ENCODE results near the gene ARFGEF3. TPM values are rescaled to one million over a fixed set of nuclear protein-coding genes. Genes with fewer than 3 reads are reported as not detected.

ARFGEF3 gene
- total and polyA plus RNA-seq, 3 experiments from 2014 or later = 0.09 to 0.11 TPM; not detected in 1

DNA sequence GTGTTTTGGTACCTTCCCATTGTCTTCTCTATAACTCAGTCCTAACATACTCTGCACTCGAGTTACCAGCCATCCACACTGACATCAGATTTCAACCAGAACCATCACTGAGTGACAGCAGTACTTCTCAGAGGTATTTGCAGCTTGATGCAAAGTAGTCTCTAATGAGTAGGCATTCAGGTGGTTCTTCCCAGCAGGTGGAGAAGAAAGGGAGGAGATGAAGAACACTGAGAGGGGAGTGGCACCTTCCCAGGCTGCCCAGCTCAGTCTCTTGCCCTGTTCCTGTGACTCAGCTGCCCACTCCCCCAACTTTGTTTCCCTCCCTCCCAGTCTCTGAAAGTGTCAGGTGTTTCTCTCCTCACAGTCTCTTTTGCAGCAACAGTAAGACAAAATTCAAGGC, 177.3 kb downstream of the ARFGEF3 start:
- no peaks in the 10 kb centered on the region for H3K4me1 ChIP-seq (ENCODE audit: insufficient read depth, low read length)
- H3K27ac ChIP-seq (ENCODE audit: low read depth, low read length) = no peak overlapping the region
- POLR2A ChIA-PET = no interaction called here
- no peaks in the 10 kb centered on the region for H3K9me3 ChIP-seq (ENCODE audit: low read length)
- Mint-ChIP-seq H3K36me3 (no peaks in the 10 kb centered on the region), H3K4me3 (no peak overlapping the region), H3K27ac (no peak overlapping the region), H3K27me3 (peaks cover 0 to 42% of the 10 kb centered on the region in 2 donors), H3K9me3 (no peaks in the 10 kb centered on the region), H3K4me1 (no peaks in the 10 kb centered on the region)
- no peaks in the 10 kb centered on the region for H3K27me3 ChIP-seq (ENCODE audit: insufficient read depth, low read length, poor library complexity, severe bottlenecking)
- no peak for DNase-seq
- H3K36me3 ChIP-seq (ENCODE audit: insufficient read depth, low read length) = no peaks in the 10 kb centered on the region
- H3K4me3 ChIP-seq (ENCODE audit: low read length) = no peak overlapping the region
- CTCF ChIA-PET = no interaction called here

GRCh38 chr6:138341176-138341575, 179.4 kb downstream of the ARFGEF3 start:
- Mint-ChIP-seq H3K27ac (no peak overlapping the region), H3K9me3 (no peaks in the 10 kb centered on the region), H3K4me1 (no peaks in the 10 kb centered on the region), H3K27me3 (peaks cover 0 to 34% of the 10 kb centered on the region in 2 donors), H3K4me3 (no peak overlapping the region), H3K36me3 (no peaks in the 10 kb centered on the region)
- H3K27ac ChIP-seq (ENCODE audit: low read depth, low read length) = no peak overlapping the region
- no peaks in the 10 kb centered on the region for H3K27me3 ChIP-seq (ENCODE audit: insufficient read depth, low read length, poor library complexity, severe bottlenecking)
- H3K9me3 ChIP-seq (ENCODE audit: low read length) = no peaks in the 10 kb centered on the region
- no peak overlapping the region for H3K4me3 ChIP-seq (ENCODE audit: low read length)
- DNase-seq = no peak
- CTCF ChIA-PET = no interaction called here
- H3K4me1 ChIP-seq (ENCODE audit: insufficient read depth, low read length) = no peaks in the 10 kb centered on the region
- POLR2A ChIA-PET = no interaction called here
- no peaks in the 10 kb centered on the region for H3K36me3 ChIP-seq (ENCODE audit: insufficient read depth, low read length)

- Histone ChIP-seq H3K4me1 (ENCODE audit: insufficient read depth, low read length) (no peaks in the 10 kb centered on the region), H3K36me3 (ENCODE audit: insufficient read depth, low read length) (no peaks in the 10 kb centered on the region), H3K27ac (ENCODE audit: low read depth, low read length) (no peak overlapping the region), H3K27me3 (ENCODE audit: insufficient read depth, low read length, poor library complexity, severe bottlenecking) (no peaks in the 10 kb centered on the region), H3K4me3 (ENCODE audit: low read length) (no peak overlapping the region), H3K9me3 (ENCODE audit: low read length) (no peaks in the 10 kb centered on the region)
- Mint-ChIP-seq H3K9me3 (no peaks in the 10 kb centered on the region), H3K36me3 (no peaks in the 10 kb centered on the region), H3K27ac (no peak overlapping the region), H3K27me3 (peaks cover 3 to 24% of the 10 kb centered on the region in 2 donors), H3K4me3 (no peak overlapping the region), H3K4me1 (peaks cover 0 to 3% (median 0%) of the 10 kb centered on the region in 3 donors)
- DNase-seq = no peak
- CTCF ChIA-PET = no interaction called here
- POLR2A ChIA-PET = no interaction called here
These were observed 181.4 kb downstream of the ARFGEF3 start for GRCh38 chr6:138343112-138343511.

GRCh38 chr6:138345565-138346285, 184.0 kb downstream of the ARFGEF3 start:
- CTCF ChIA-PET = no interaction called here
- Histone ChIP-seq H3K9me3 (ENCODE audit: low read length) (no peaks in the 10 kb centered on the region), H3K36me3 (ENCODE audit: insufficient read depth, low read length) (no peaks in the 10 kb centered on the region), H3K4me1 (ENCODE audit: insufficient read depth, low read length) (no peaks in the 10 kb centered on the region), H3K27ac (ENCODE audit: low read depth, low read length) (no peak overlapping the region), H3K4me3 (ENCODE audit: low read length) (no peak overlapping the region), H3K27me3 (ENCODE audit: insufficient read depth, low read length, poor library complexity, severe bottlenecking) (no peaks in the 10 kb centered on the region)
- Mint-ChIP-seq H3K4me1 (peaks cover 0 to 3% (median 0%) of the 10 kb centered on the region in 3 donors), H3K9me3 (no peaks in the 10 kb centered on the region), H3K27ac (no peak overlapping the region), H3K4me3 (no peak overlapping the region), H3K36me3 (no peaks in the 10 kb centered on the region), H3K27me3 (peaks cover 5 to 24% of the 10 kb centered on the region in 2 donors)
- DNase-seq = no peak
- POLR2A ChIA-PET = no interaction called here

DNA sequence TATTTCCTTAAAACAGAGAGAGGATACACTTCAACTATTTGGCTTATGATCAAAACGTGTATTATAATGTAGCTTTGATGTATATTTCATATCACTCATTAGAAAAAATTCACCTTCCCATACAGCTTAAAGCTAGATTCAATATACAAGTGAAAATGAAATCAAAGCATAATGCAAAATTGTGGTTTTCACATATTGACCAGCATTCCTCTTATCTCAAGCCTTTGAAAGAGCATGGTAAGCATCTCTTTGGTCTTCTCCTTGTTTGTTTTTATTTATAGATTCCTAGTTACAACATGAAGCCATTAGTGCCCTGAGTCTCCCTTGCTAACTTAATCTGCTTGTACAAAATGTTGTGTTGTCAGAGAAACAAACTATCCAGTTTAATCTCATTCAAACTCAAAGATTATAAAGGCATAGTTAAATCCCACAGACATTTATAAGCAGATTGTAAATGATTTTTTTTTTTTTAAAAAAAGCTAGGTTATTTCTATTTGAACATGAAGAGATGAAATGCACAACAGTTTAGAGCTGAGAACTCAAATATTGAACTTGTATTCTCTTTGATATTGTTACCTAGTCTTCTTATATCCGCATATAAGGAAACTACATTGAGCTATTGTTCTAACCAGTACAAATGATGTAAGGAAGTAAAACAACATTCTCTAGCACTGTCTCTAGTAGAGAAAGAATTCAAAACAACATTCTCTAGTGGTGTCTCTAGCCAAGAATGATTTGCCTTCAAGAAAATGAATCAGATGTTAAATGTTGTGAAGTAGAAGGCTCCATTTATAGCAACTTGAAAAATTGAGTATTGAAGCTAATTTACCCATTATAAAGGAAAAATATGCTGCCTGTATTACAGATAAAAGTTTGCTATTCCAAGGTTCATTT, 184.8 kb downstream of the ARFGEF3 start:
- no peak overlapping the region for H3K4me3 ChIP-seq (ENCODE audit: low read length)
- Mint-ChIP-seq H3K4me1 (peaks cover 0 to 3% (median 0%) of the 10 kb centered on the region in 3 donors), H3K36me3 (no peaks in the 10 kb centered on the region), H3K4me3 (no peak overlapping the region), H3K27ac (no peak overlapping the region), H3K9me3 (no peaks in the 10 kb centered on the region), H3K27me3 (peaks cover 5 to 24% of the 10 kb centered on the region in 2 donors)
- POLR2A ChIA-PET = no interaction called here
- no peak for DNase-seq
- CTCF ChIA-PET = no interaction called here
- H3K27ac ChIP-seq (ENCODE audit: low read depth, low read length) = no peak overlapping the region
- H3K4me1 ChIP-seq (ENCODE audit: insufficient read depth, low read length) = no peaks in the 10 kb centered on the region
- no peaks in the 10 kb centered on the region for H3K27me3 ChIP-seq (ENCODE audit: insufficient read depth, low read length, poor library complexity, severe bottlenecking)
- no peaks in the 10 kb centered on the region for H3K36me3 ChIP-seq (ENCODE audit: insufficient read depth, low read length)
- H3K9me3 ChIP-seq (ENCODE audit: low read length) = no peaks in the 10 kb centered on the region

- POLR2A ChIA-PET = no interaction called here
These were observed 186.1 kb downstream of the ARFGEF3 start for GRCh38 chr6:138347864-138348263.

DNA sequence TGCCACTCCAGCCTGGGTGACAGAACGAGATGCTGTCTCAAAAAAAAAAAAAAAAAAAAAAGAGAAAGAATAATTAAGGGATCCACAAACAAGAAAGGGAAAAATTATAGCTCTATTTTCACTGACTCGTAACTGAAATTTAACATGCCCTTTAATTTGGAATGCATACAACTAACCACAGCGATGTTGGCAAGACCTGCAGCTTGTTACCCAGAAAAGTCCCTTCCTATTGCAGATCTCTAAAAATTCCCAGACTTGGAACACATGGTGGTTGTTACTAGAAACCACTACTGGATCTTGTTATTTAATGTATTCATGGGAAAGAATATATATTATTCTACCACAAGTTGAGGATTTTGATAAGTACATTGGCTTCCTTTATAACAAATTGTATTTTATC, 188.2 kb downstream of the ARFGEF3 start:
- H3K27me3 Mint-ChIP-seq = peaks cover 10 to 31% of the 10 kb centered on the region in 2 donors
- Histone ChIP-seq H3K36me3 (ENCODE audit: insufficient read depth, low read length) (no peaks in the 10 kb centered on the region), H3K4me3 (ENCODE audit: low read length) (no peak overlapping the region), H3K27me3 (ENCODE audit: insufficient read depth, low read length, poor library complexity, severe bottlenecking) (no peaks in the 10 kb centered on the region), H3K4me1 (ENCODE audit: insufficient read depth, low read length) (no peaks in the 10 kb centered on the region), H3K9me3 (ENCODE audit: low read length) (no peaks in the 10 kb centered on the region), H3K27ac (ENCODE audit: low read depth, low read length) (no peak overlapping the region)
- no peak overlapping the region for H3K27ac Mint-ChIP-seq
- H3K36me3 Mint-ChIP-seq = no peaks in the 10 kb centered on the region
- ChIA-PET POLR2A (no interaction called here), CTCF (no interaction called here)
- H3K9me3 Mint-ChIP-seq = no peaks in the 10 kb centered on the region
- no peak for DNase-seq
- H3K4me1 Mint-ChIP-seq = peaks cover 0 to 3% (median 0%) of the 10 kb centered on the region in 3 donors
- no peak overlapping the region for H3K4me3 Mint-ChIP-seq

More at GRCh38 chr6:138347864-138348263, 186.1 kb downstream of the ARFGEF3 start:
- CTCF ChIA-PET = no interaction called here
- Histone ChIP-seq H3K27me3 (ENCODE audit: insufficient read depth, low read length, poor library complexity, severe bottlenecking) (no peaks in the 10 kb centered on the region), H3K4me1 (ENCODE audit: insufficient read depth, low read length) (no peaks in the 10 kb centered on the region), H3K9me3 (ENCODE audit: low read length) (no peaks in the 10 kb centered on the region), H3K36me3 (ENCODE audit: insufficient read depth, low read length) (no peaks in the 10 kb centered on the region), H3K4me3 (ENCODE audit: low read length) (no peak overlapping the region), H3K27ac (ENCODE audit: low read depth, low read length) (no peak overlapping the region)
- H3K4me1 Mint-ChIP-seq = peaks cover 0 to 3% (median 0%) of the 10 kb centered on the region in 3 donors
- H3K27me3 Mint-ChIP-seq = peaks cover 5 to 23% of the 10 kb centered on the region in 2 donors
- no peaks in the 10 kb centered on the region for H3K36me3 Mint-ChIP-seq
- no peak for DNase-seq
- H3K4me3 Mint-ChIP-seq = no peak overlapping the region
- H3K9me3 Mint-ChIP-seq = no peaks in the 10 kb centered on the region
- no peak overlapping the region for H3K27ac Mint-ChIP-seq

DNA sequence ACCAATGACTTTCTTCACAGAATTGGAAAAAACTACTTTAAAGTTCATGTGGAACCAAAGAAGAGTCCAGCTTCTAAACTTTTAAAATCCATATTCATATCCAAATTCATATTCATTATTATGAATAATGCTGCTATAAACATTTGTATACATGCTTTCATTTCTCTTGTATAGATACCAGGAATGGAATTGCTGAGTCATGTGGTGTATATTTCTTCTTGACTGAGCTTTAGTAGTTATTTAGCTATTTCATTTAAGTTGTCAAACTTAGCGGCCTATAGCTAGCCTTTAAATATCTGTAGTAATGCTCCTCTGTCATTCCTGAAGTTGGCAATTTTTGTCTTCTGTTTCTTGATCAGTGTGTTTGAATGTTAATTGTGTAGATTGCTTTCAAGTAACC, 196.2 kb downstream of the ARFGEF3 start:
- Mint-ChIP-seq H3K27ac (no peak overlapping the region), H3K9me3 (peaks cover 0 to 3% (median 0%) of the 10 kb centered on the region in 5 donors), H3K36me3 (no peaks in the 10 kb centered on the region), H3K27me3 (peaks cover 19 to 42% of the 10 kb centered on the region in 2 donors), H3K4me1 (no peaks in the 10 kb centered on the region), H3K4me3 (no peak overlapping the region)
- H3K27me3 ChIP-seq (ENCODE audit: insufficient read depth, low read length, poor library complexity, severe bottlenecking) = no peaks in the 10 kb centered on the region
- no peaks in the 10 kb centered on the region for H3K9me3 ChIP-seq (ENCODE audit: low read length)
- DNase-seq = no peak
- H3K4me3 ChIP-seq (ENCODE audit: low read length) = no peak overlapping the region
- POLR2A ChIA-PET = no interaction called here
- no peaks in the 10 kb centered on the region for H3K36me3 ChIP-seq (ENCODE audit: insufficient read depth, low read length)
- H3K27ac ChIP-seq (ENCODE audit: low read depth, low read length) = no peak overlapping the region
- H3K4me1 ChIP-seq (ENCODE audit: insufficient read depth, low read length) = no peaks in the 10 kb centered on the region
- CTCF ChIA-PET = no interaction called here
